ENCODE results near the gene LIN7B.

Gene LIN7B

DNA sequence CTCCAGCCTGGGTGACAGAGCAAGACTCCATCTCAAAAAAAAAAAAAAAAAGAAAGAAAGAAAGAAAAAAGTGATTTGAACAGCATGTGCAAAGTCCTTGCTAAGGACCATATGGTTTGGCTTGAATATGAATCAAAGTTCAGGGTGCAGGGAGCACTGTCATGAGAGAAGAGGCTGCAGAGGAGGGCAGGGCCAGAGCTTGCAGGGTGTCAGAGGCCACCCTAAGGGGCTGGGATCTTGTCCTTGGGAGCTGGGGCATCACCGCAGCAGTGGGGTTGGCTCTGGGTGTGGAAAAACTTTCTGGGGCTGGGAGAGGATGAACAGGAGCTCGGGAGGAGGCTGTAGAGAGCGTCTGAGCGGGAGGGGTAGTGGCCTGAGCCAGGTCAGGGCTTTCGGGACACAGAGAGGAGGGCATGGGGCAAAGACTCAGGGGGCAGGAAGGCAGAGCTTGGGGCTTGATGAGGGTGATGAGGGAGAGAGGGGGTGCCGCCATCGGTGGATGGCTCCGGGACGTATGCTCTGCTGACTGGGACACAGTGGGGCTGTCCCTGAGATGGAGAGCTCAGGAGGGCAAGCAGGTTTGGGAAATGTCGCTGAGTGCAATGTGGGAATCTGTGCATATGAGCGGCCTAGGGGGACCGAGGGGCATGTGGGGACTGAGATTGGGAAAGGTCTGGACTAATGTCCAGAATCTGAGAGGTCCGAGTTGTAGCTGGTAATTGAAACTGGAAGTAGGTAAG is 46.5 kb downstream of the LIN7B start:
- no peak for DNase-seq (ENCODE audit: low read depth in 1 of 2, low spot score in 1 of 2)

- DNase-seq (ENCODE audit: low read depth in 1 of 2, low spot score in 1 of 2) = no peak
Observed at GRCh38 chr19:49161987-49162386, 47.8 kb downstream of the LIN7B start.

- no peak for DNase-seq (ENCODE audit: low read depth in 1 of 2, low spot score in 1 of 2)
Observed at GRCh38 chr19:49165111-49165750, 51.1 kb downstream of the LIN7B start.

DNA sequence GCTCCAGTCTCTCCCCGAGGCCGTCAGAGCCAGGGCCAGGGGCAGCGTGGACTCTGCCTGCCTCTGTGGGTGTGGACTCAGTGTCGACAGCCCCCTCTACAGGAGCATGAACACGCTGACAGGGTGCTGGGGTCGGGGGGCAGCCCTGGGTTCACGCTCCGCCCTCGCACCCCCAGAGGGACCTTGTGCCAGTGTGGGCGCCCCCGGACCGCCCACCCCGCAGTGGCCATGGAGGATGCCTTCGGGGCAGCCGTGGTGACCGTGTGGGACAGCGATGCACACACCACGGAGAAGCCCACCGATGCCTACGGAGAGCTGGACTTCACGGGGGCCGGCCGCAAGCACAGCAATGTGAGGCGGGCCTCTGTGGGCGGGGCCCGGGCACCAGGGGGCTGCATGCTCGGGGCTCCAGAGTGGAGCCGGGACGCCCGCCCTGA is 51.7 kb downstream of the LIN7B start:
- no peak for DNase-seq (ENCODE audit: low read depth in 1 of 2, low spot score in 1 of 2)

- no peak for DNase-seq (ENCODE audit: low read depth in 1 of 2, low spot score in 1 of 2)
Observed at GRCh38 chr19:49167857-49168409, 53.8 kb downstream of the LIN7B start.
